Measurements from ENCODE around the gene ARID1B.
A peak's percentile ranks its signal among the peaks of the same experiment; 100 is the strongest.

The ARID1B gene

GRCh38 chr6:156880913-156881312 is 103.7 kb downstream of the ARID1B start:
- no peak for TF ChIP-seq CTCF (conservative IDR thresholded peaks at IDR 0.05)
- no peak for TF ChIP-seq ZFX (IDR thresholded peaks at IDR 0.05)
- no peak overlapping the region for H3K27ac ChIP-seq

- TF ChIP-seq ZFX (IDR thresholded peaks at IDR 0.05) (no peak), CTCF (conservative IDR thresholded peaks at IDR 0.05) (no peak)
- no peak overlapping the region for H3K27ac ChIP-seq
Measured at GRCh38 chr6:156881687-156882629, 104.8 kb downstream of the ARID1B start.

- TF ChIP-seq CTCF (conservative IDR thresholded peaks at IDR 0.05) (no peak), ZFX (IDR thresholded peaks at IDR 0.05) (no peak)
- peak overlapping the region; percentile 21; the same call in 1 of the 2 replicates for H3K27ac ChIP-seq
Measured at GRCh38 chr6:156883497-156884252, 106.5 kb downstream of the ARID1B start.

- H3K27ac ChIP-seq = no peak overlapping the region
- TF ChIP-seq ZFX (IDR thresholded peaks at IDR 0.05) (no peak), CTCF (conservative IDR thresholded peaks at IDR 0.05) (no peak)
Measured at GRCh38 chr6:156884306-156884705, 107.1 kb downstream of the ARID1B start.

- TF ChIP-seq ZFX (IDR thresholded peaks at IDR 0.05) = no peak
- no peak for TF ChIP-seq CTCF (conservative IDR thresholded peaks at IDR 0.05)
- H3K27ac ChIP-seq = no peak overlapping the region
Measured at GRCh38 chr6:156885562-156885961, 108.4 kb downstream of the ARID1B start.

GRCh38 chr6:156886409-156886808 is 109.2 kb downstream of the ARID1B start:
- H3K27ac ChIP-seq = no peak overlapping the region
- TF ChIP-seq ZFX (IDR thresholded peaks at IDR 0.05) (no peak), CTCF (conservative IDR thresholded peaks at IDR 0.05) (no peak)
